ENCODE data around the gene DDX23.

GRCh38 chr12:48779869-48780268 is 72.1 kb downstream of the DDX23 start:
- TF ChIP-seq CTCF (IDR thresholded peaks at IDR 0.05) (no peak), POLR2A (IDR thresholded peaks at IDR 0.05) (no peak), POLR2AphosphoS5 (IDR thresholded peaks at IDR 0.05) (peak; percentile 32)
